GM21825 (cell line): ENCODE data around the gene SLC16A6.
"Not testable (repeated sequence)": the region's sequence is repeated elsewhere in the genome, so short reads cannot be mapped to it uniquely, and the experiment has no call there.

Experiments
- ATAC-seq: cut with Tn5 transposase; IDR thresholded peaks from one replicate; pipeline ENCODE4 v1.9.1; 2021; ENCODE audit warnings: mild to moderate bottlenecking, moderate library complexity; ENCODE audit not compliant: unreplicated experiment

Gene SLC16A6

DNA sequence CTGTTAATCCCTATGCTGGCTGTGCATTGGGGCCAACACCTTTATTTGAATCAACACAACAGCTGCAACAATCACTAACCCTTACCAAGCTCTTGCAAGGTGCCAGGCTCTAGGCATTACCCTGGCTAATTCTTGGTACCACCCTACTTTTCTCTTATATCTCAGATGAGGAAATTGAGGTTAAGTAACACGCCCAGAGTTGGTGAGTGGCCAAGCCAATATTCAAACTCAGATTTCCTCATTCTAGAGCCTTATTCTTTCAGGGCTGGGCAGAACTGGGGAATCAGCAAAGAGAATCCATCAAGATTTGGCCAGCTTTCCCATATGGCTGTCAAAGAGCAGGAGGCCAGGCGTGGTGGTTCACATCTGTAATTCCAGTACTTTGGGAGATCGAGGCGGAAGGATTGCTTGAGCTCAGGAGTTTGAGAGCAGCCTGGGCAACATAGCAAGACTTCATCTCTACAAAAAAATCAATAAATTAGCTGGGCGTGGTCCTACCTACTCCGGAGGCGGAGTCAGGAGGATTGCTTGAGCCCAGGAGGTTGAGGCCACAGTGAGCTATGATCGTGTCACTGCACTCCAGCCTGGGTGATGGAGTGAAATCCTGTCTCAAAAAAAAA lies 24.1 kb upstream of the SLC16A6 start:
- no peak for ATAC-seq

DNA sequence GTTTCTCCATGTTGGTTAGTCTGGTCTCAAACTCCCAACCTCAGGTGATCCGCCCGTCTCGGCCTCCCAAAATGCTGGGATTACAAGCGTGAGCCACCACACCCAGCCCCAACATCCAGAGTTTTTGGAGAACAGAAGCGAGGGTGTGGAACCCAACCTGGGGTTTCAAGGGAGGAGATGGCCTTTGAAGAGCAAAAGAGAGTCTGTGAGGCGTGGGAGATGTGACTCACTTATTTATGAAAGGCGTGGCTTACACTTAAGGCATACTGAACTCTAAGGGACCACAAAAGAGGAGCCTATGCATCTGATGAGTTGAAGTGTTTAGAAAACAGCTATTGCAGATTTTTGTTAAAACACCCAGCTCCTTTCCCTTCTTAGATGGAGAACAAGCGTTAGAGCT lies 19.2 kb upstream of the SLC16A6 start:
- ATAC-seq: no peak

DNA sequence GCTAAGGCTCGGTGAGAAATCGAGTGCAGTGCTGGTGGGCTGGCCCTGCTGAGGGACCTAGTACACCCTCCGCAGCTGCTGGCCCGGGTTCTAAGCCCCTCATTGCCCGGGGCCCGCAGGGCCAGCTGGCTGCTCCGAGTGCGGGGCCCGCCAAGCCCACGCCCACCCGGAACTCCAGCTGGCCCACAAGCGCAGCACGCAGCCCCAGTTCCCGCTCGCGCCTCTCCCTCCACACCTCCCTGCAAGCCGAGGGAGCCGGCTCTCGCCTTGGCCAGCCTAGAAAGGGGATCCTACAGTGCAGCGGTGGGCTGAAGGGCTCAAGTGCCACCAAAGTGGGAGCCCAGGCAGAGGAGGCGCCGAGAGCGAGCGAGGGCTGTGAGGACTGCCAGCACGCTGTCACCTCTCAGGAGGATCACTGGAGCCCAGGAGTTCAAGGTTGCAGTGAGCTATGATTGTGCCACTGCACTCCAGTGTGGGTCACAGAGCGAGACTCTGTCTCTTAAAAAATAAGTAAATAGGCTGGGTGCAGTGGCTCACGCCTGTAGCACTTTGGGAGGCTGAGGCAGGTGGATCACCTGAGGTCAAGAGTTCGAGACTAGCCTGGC lies 18.2 kb upstream of the SLC16A6 start:
- ATAC-seq: not testable (repeated sequence)

DNA sequence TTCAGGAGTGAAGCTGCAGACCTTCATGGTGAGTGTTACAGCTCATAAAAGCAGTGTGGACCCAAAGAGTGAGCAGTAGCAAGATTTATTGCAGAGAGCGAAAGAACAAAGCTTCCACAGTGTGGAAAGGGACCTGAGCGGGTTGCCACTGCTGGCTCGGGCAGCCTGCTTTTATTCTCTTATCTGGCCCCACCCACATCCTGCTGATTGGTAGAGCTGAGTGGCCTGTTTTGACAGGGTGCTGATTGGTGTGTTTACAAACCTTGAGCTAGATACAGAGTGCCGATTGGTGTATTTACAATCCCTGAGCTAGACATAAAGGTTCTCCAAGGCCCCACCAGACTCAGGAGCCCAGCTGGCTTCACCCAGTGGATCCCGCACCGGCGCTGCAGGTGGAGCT lies 17.6 kb upstream of the SLC16A6 start:
- ATAC-seq: not testable (repeated sequence)

DNA sequence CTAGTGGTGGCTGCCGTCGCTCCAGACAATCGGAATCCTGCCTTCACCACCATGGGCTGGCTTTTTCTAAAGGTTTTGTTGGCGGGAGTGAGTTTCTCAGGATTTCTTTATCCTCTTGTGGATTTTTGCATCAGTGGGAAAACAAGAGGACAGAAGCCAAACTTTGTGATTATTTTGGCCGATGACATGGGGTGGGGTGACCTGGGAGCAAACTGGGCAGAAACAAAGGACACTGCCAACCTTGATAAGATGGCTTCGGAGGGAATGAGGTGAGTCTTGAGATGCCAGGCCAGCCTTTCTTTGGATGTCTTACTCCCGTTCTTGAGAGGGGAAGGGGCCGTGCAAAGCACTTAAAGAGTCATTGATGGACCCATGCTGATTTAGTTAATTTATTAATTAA lies 16.5 kb upstream of the SLC16A6 start:
- ATAC-seq: no peak

DNA sequence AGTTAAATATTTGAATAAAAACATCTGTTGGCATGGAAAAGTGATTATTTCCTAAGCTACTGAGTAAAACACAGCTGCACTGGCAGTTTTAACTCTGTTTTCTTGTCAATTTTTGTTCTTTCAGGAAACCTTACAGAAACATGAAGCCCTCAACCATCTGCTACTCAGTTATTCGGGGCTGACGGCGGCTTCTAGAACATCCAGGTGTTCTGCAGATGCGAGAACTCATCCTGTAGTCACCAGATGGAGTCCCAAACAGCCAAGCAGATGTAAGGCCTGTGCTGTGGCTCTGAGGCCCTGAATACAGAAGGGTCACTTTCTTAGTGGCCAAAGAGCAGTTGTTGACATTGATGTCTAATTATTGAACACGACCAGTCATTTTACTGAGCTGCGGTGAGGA lies 15.9 kb upstream of the SLC16A6 start:
- no peak for ATAC-seq

DNA sequence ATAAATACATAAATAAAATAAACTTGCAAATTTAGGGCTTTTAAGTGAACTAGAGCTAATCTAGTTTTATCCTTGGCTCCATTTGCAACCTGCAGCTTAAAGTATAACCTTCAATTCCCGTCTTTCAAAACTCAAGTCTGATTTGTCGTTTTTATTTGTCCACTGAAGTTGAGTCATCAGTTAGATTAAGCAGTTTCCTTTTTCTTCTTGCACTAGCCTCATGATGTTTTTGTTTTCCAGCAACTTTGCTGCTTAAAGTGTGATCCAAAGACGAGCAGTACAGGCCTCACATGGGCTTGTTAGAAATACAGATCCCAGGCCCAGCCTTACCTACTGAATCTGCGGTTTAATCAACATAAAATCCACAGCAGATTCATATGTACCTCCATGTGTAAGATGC lies 14.2 kb upstream of the SLC16A6 start:
- no peak for ATAC-seq

GRCh38 chr17:68304706-68305105 lies 13.8 kb upstream of the SLC16A6 start:
- ATAC-seq: no peak

DNA sequence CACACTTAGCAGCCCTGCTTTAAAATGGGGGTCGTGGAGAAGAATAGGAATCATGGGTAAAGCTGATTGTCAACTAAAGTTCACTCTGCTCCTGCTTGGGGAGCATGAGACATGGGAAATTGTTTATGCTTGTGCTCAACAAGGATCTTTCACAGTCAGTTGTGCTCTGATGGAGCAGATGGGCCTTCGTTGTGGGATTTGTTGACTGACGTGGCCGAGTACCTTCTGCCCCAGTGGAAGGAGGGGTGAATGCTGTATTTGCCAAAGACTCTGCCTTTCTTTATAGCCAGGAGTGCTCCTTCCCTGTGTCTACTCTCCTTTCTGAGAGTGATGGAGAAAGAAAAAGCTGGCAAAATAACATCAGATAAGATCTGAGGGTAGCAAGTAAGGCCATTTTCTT lies 11.7 kb upstream of the SLC16A6 start:
- no peak for ATAC-seq

DNA sequence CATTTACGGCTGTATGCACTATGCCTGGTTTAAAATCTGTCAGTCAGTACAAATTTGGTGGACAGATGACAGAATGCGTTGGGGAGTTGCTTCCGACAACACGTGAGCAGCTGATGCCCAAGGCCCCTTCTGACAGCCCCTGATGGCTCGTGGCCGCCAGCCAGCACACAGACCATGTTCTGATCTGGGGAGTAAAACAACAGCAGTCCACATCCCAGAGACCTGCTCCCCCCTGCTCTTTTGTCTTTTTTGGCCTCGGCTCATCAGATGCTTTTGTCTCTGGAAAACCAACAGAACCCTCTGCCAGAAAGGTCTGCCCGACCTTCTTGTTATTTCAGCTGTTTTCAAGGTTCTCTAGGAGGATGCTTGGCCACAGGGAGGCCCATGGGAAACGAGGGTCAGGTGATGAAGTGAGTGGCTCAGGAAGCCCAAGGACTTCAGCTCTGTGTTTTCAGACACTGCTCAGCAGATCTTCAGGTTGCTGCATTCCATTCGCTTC lies 11.2 kb upstream of the SLC16A6 start:
- ATAC-seq: no peak

DNA sequence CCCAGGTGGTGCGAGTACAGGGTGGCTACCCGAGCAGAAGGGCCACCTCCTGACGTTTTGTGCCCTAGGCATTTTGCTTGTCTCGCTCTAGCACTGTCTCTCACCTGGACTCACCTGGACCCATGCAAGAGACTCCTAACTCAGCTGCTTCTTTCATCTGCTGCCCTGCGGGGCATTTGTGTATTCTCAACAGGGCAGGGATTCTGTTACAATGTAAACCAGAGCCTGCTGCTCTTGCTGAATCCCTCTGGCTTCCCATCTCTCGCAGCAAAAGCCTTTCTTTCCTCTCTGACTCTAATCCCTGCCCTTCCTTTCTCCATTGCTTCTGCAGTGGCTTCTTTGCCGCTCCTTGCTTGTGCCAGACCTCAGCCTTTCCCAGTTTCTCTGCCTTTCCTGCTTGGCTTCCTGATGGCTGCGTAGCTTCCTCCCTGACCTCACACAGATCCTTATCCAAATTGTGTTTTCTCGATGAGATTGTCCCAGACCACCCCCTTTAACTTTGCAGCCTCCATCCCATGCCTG lies 10.6 kb upstream of the SLC16A6 start:
- ATAC-seq: no peak

- ATAC-seq: no peak
These were observed 8.9 kb upstream of the SLC16A6 start for GRCh38 chr17:68299817-68300216.

- ATAC-seq: no peak
These were observed 7.7 kb upstream of the SLC16A6 start for GRCh38 chr17:68298601-68299000.

- no peak for ATAC-seq
These were observed 6.3 kb upstream of the SLC16A6 start for GRCh38 chr17:68297195-68297594.

DNA sequence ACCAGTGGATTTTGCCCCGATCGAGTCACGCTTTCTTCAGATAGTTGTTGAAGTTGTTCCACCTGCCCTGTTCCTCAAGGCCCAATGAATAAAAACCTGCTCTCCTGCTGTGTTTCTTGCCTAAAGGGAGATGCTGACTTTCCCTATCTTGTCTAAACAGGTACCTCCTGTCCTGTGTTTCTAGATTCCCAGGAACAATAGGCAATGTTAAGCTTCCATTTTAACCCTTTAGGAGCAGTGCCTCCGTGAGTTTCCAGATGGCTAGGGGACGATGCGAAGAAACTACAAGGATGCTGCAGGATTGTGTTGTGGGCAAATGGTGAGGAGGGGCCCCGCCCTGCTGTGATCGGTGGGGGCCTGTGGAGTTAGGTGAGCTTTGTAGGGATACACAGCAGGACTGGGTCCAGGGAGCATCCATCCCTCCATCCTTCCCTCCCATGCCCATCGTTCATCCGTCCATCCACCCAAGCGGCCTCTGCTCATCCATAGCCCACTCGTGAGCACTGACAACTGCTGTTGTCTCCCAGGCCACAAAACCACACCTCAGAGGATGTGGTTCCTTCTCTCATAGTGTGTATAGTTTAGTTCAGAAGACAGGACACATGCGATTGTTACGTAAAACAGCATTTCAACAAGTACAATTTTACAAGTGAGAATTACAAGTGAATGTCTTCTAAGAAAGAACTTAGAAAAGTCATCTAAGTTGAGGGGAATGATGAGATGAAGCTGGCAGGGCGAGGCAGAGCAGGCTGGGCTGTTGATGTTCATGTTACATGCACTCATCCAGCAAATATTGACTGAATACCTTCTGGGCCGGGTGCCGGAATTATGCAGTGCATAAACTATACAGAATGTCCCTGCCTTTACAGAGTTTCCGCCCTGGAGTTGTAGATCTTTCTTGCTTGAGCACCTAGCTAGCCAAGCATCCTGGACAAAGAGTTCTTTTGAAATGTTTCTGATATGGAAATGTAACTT lies 5.6 kb upstream of the SLC16A6 start:
- ATAC-seq: no peak

DNA sequence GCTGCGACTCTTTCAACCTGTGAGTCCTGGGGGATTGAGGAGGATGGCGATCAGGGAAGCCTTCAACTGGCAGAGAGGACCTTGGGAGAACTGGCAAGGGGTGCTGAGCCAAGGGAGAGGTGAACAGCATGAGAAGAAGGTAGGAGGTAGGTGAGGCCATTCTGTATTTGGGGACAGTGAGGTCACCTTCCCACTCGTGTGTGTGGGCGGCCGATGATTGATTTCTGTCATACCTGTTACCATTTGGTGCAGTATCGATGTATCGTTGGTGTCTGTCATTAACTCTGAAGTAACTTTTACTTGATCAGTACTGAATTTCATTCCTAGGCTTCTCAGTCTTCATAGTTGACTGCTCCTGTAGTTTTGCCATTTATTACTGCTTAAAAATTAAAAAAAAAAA lies 4.2 kb upstream of the SLC16A6 start:
- no peak for ATAC-seq

- ATAC-seq: no peak
These were observed 3.7 kb upstream of the SLC16A6 start for GRCh38 chr17:68294617-68295016.

- no peak for ATAC-seq
These were observed 3.2 kb upstream of the SLC16A6 start for GRCh38 chr17:68294196-68294555.

- ATAC-seq: no peak
These were observed 2.7 kb upstream of the SLC16A6 start for GRCh38 chr17:68293490-68294195.

DNA sequence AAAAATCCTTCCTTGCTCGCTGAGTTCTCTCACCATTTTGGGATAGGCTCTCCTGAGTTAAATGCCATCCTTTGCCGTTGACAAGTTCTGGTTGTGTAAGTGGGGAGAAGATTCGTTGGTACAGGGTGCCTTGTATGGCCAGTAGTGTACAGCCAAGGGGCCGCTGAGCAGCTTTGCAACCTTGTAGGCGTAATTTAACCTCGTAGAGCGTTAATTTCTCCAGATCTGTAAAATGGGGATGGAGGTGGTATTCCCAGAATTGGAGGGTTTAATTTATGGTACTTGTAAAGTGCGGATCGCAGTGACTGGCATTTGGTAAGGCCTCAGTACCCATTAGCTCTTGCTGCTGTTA lies 1.7 kb upstream of the SLC16A6 start:
- no peak for ATAC-seq
